CD4-positive, CD25-positive, alpha-beta regulatory T cell (primary cell): ENCODE data around the gene CIAO1. TPM values are rescaled to one million over a fixed set of nuclear protein-coding genes. Genes with fewer than 3 reads are reported as not detected.
"Not testable (repeated sequence)": the region's sequence is repeated elsewhere in the genome, so short reads cannot be mapped to it uniquely, and the experiment has no call there.

Source experiments
- ATAC-seq, 2 donors: fragments of 150-1000 bp; cut with Tn5 transposase; one replicate each; pipeline ENCODE4 v1.10.0; 2021; ENCODE audit warnings: low read depth in 2 of 2, moderate number of reproducible peaks in 2 of 2, moderate library complexity in 1 of 2
- DNase-seq, 3 donors: peaks; one replicate each; pipeline versions ENCODE4 v3.0.0 to v3.0.0-alpha.2; 2012 to 2022; ENCODE audit warnings: mixed read lengths in 1 of 3
- H3K27ac ChIP-seq: one replicate; pipeline ENCODE4 v1.7.0; 2013; ENCODE audit warnings: mild to moderate bottlenecking, low read length; ENCODE audit not compliant: insufficient read depth, poor library complexity, severe bottlenecking
- H3K27me3 ChIP-seq: one replicate; pipeline ENCODE4 v1.7.0; 2013; ENCODE audit warnings: low read length; ENCODE audit not compliant: control insufficient read depth, insufficient read depth
- H3K36me3 ChIP-seq: one replicate; pipeline ENCODE4 v1.7.0; 2013; ENCODE audit warnings: mild to moderate bottlenecking, low read length, moderate library complexity; ENCODE audit not compliant: control insufficient read depth, insufficient read depth
- H3K4me1 ChIP-seq: 2 replicates; pipeline ENCODE4 v1.7.0; 2013; ENCODE audit warnings: mild to moderate bottlenecking, low read length; ENCODE audit not compliant: insufficient read depth, control insufficient read depth, poor library complexity, severe bottlenecking
- H3K4me3 ChIP-seq: one replicate; pipeline ENCODE4 v1.7.0; 2013; ENCODE audit warnings: low read depth, mild to moderate bottlenecking, low read length, moderate library complexity
- H3K9me3 ChIP-seq, 2 experiments: 1 replicate in 1 of 2; 2 replicates in 1 of 2; pipeline ENCODE4 v1.7.0; 2013; ENCODE audit warnings: low read length in 2 of 2, mild to moderate bottlenecking in 1 of 2, moderate library complexity in 1 of 2; ENCODE audit not compliant: control insufficient read depth in 2 of 2
- H3K27ac Mint-ChIP-seq, 3 donors: one replicate each; pipeline ENCODE4 v1.8.0; 2020 to 2022; ENCODE audit warnings: mild to moderate bottlenecking in 3 of 3, mixed read lengths in 3 of 3, moderate library complexity in 2 of 3
- H3K27me3 Mint-ChIP-seq: one replicate; pipeline ENCODE4 v1.8.0; 2022; ENCODE audit warnings: mild to moderate bottlenecking, mixed read lengths
- H3K36me3 Mint-ChIP-seq: one replicate; pipeline ENCODE4 v1.8.0; 2020; ENCODE audit warnings: mixed read lengths
- H3K4me1 Mint-ChIP-seq, 4 donors: one replicate each; pipeline ENCODE4 v1.8.0; 2020 to 2022; ENCODE audit warnings: mixed read lengths in 4 of 4, mild to moderate bottlenecking in 1 of 4
- H3K4me3 Mint-ChIP-seq, 4 donors: one replicate each; pipeline ENCODE4 v1.8.0; 2020 to 2022; ENCODE audit warnings: mild to moderate bottlenecking in 4 of 4, mixed read lengths in 4 of 4, moderate library complexity in 3 of 4
- H3K9me3 Mint-ChIP-seq, 7 donors: one replicate each; pipeline ENCODE4 v1.8.0; 2020 to 2022; ENCODE audit warnings: mixed read lengths in 7 of 7, mild to moderate bottlenecking in 3 of 7, moderate library complexity in 2 of 7
- polyA plus RNA-seq, 4 donors: library from polyadenylated mRNA; unstranded; fragments of 300-500 nt; fragmentation: Illumina TruSeq; gene quantifications; one replicate each; pipeline ENCODE4 v1.2.3, GENCODE V29; 2021
- total RNA-seq: library from RNA; stranded (reverse); gene quantifications from one replicate; pipeline ENCODE4 v1.2.3, GENCODE V29; 2022

The CIAO1 gene
- total and polyA plus RNA-seq, 5 donors from 2014 or later = 60.3 to 102 (median 90.0) TPM

DNA sequence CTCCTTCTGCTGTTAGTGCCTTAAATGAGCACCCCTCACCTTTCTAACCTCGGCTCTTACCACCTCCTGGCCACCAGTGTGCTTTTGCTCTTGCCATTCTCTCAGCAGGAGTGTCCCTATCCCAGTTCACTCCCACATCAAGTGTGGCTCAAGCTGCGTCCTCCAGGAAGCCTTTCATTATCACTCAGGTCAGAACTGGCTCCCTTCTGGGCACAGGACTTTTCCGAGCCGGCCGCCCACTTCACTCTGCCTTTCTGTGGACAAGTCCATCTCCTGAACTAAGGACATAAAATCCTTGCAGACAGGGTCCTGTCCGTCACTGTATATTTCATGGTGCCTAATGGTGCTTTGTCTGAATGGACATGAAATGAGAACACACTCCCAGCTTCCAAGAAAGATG, 15.8 kb upstream of the CIAO1 start:
- H3K27ac Mint-ChIP-seq = peak overlapping the region in 2 of 3 donors; percentile 65 to 95
- H3K4me1 Mint-ChIP-seq = peaks cover 10 to 26% (median 18%) of the 10 kb centered on the region in 4 donors
- H3K4me1 ChIP-seq = peaks cover 5% of the 10 kb centered on the region
- DNase-seq (no peak), ATAC-seq (no peak)
- no peaks in the 10 kb centered on the region for H3K27me3 Mint-ChIP-seq
- H3K36me3 Mint-ChIP-seq = peaks cover 24% of the 10 kb centered on the region
- no peak overlapping the region for H3K4me3 ChIP-seq
- no peaks in the 10 kb centered on the region for H3K9me3 ChIP-seq
- no peaks in the 10 kb centered on the region for H3K27me3 ChIP-seq
- no peak overlapping the region for H3K4me3 Mint-ChIP-seq
- peaks cover 0 to 1% (median 0%) of the 10 kb centered on the region in 7 donors for H3K9me3 Mint-ChIP-seq
- peaks cover 39% of the 10 kb centered on the region for H3K36me3 ChIP-seq
- no peak overlapping the region for H3K27ac ChIP-seq

GRCh38 chr2:96251721-96252292, 14.2 kb upstream of the CIAO1 start:
- Histone ChIP-seq H3K27ac (no peak overlapping the region), H3K9me3 (no peaks in the 10 kb centered on the region), H3K27me3 (no peaks in the 10 kb centered on the region), H3K36me3 (peaks cover 48% of the 10 kb centered on the region), H3K4me1 (peaks cover 5% of the 10 kb centered on the region), H3K4me3 (no peak overlapping the region)
- H3K4me3 Mint-ChIP-seq = no peak overlapping the region
- peaks cover 24% of the 10 kb centered on the region for H3K36me3 Mint-ChIP-seq
- no peak for ATAC-seq
- no peak for DNase-seq
- H3K4me1 Mint-ChIP-seq = peaks cover 8 to 21% (median 12%) of the 10 kb centered on the region in 4 donors
- H3K9me3 Mint-ChIP-seq = peaks cover 0 to 1% (median 0%) of the 10 kb centered on the region in 7 donors
- no peaks in the 10 kb centered on the region for H3K27me3 Mint-ChIP-seq
- H3K27ac Mint-ChIP-seq = peak overlapping the region in 1 of 3 donors; percentile 65

- DNase-seq = no peak
- H3K36me3 ChIP-seq = peaks cover 50% of the 10 kb centered on the region
- H3K4me1 ChIP-seq = peaks cover 4% of the 10 kb centered on the region
- H3K4me3 Mint-ChIP-seq = no peak overlapping the region
- peaks cover 25% of the 10 kb centered on the region for H3K36me3 Mint-ChIP-seq
- no peak overlapping the region for H3K4me3 ChIP-seq
- no peaks in the 10 kb centered on the region for H3K27me3 ChIP-seq
- H3K9me3 Mint-ChIP-seq = peaks cover 0 to 1% (median 0%) of the 10 kb centered on the region in 7 donors
- no peaks in the 10 kb centered on the region for H3K27me3 Mint-ChIP-seq
- H3K4me1 Mint-ChIP-seq = peaks cover 9 to 23% (median 13%) of the 10 kb centered on the region in 4 donors
- ATAC-seq = no peak
- H3K27ac Mint-ChIP-seq = peak overlapping the region in 1 of 3 donors; percentile 78
- no peaks in the 10 kb centered on the region for H3K9me3 ChIP-seq
- no peak overlapping the region for H3K27ac ChIP-seq
Measured at GRCh38 chr2:96252526-96252925, 13.5 kb upstream of the CIAO1 start.

DNA sequence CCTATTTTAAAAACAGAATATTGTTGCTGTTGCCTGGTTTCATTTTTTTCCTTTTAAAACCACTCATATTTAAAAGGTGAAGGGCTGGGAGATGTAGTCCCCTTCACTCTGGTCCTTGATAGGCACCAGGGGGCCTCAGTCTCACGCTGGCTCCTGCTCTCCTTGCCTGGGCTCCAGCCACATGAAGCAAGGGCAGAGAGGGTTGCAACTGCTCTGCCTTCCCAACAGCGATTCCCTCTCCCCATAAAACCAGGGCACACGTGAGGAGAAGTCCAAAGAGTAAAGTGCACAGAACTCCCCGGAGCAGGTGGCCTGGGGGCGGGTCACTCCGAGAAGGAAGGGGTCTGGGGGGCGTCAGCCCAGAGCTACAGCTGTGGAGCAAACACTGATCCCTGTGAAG, 13.0 kb upstream of the CIAO1 start:
- peaks cover 21% of the 10 kb centered on the region for H3K36me3 Mint-ChIP-seq

DNA sequence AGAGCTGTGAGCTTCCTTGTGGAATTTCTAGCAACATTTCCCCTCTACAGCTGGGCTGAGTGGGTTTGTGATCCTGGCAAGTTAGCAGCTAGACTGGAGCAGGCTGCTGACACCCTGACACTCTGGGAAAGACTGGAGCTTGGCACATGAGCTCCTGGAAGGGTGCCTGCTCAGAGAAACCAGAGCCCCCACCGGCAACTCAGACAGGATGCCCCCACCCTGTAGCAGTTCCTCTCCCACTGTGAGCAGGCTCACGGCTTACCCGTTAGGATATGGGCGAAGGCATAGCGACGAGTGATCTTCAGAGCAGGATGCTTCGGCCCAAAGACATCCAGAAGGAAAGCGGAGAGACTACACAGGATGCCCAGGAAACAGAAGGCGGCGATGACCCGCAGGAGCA, 11.5 kb upstream of the CIAO1 start:
- H3K27ac ChIP-seq = no peak overlapping the region

More for the DNA sequence above, 13.0 kb upstream of the CIAO1 start:
- Mint-ChIP-seq H3K4me1 (peaks cover 9 to 23% (median 13%) of the 10 kb centered on the region in 4 donors), H3K9me3 (peaks cover 0 to 1% (median 0%) of the 10 kb centered on the region in 7 donors), H3K4me3 (no peak overlapping the region), H3K27ac (peak overlapping the region in 1 of 3 donors; percentile 62), H3K27me3 (no peaks in the 10 kb centered on the region)
- H3K9me3 ChIP-seq = no peaks in the 10 kb centered on the region
- peaks cover 4% of the 10 kb centered on the region for H3K4me1 ChIP-seq
- ATAC-seq (no peak), DNase-seq (no peak)
- peaks cover 52% of the 10 kb centered on the region for H3K36me3 ChIP-seq
- H3K27ac ChIP-seq = no peak overlapping the region
- no peak overlapping the region for H3K4me3 ChIP-seq
- no peaks in the 10 kb centered on the region for H3K27me3 ChIP-seq

GRCh38 chr2:96256611-96257113, 9.4 kb upstream of the CIAO1 start:
- ATAC-seq (no peak), DNase-seq (no peak)
- Mint-ChIP-seq H3K9me3 (no peaks in the 10 kb centered on the region), H3K27me3 (peaks cover 5% of the 10 kb centered on the region), H3K36me3 (peaks cover 30% of the 10 kb centered on the region), H3K4me3 (peak overlapping the region in 2 of 4 donors; percentile 11 to 52), H3K27ac (peak overlapping the region; percentile 82 to 91 (median 89)), H3K4me1 (peaks cover 12 to 58% (median 34%) of the 10 kb centered on the region in 4 donors)
- Histone ChIP-seq H3K27ac (peak overlapping the region; percentile 42), H3K9me3 (no peaks in the 10 kb centered on the region), H3K4me3 (no peak overlapping the region), H3K27me3 (no peaks in the 10 kb centered on the region), H3K36me3 (peaks cover 78% of the 10 kb centered on the region), H3K4me1 (peaks cover 28% of the 10 kb centered on the region)

More for the DNA sequence above, 11.5 kb upstream of the CIAO1 start:
- Mint-ChIP-seq H3K4me1 (peaks cover 9 to 38% (median 22%) of the 10 kb centered on the region in 4 donors), H3K4me3 (no peak overlapping the region), H3K9me3 (peaks cover 0 to 1% (median 0%) of the 10 kb centered on the region in 7 donors), H3K27ac (peak overlapping the region in 1 of 3 donors; percentile 25), H3K36me3 (peaks cover 28% of the 10 kb centered on the region), H3K27me3 (no peaks in the 10 kb centered on the region)
- Histone ChIP-seq H3K27me3 (no peaks in the 10 kb centered on the region), H3K4me3 (no peak overlapping the region), H3K4me1 (peaks cover 10% of the 10 kb centered on the region), H3K36me3 (peaks cover 67% of the 10 kb centered on the region), H3K9me3 (no peaks in the 10 kb centered on the region)
- no peak for ATAC-seq
- no peak for DNase-seq

DNA sequence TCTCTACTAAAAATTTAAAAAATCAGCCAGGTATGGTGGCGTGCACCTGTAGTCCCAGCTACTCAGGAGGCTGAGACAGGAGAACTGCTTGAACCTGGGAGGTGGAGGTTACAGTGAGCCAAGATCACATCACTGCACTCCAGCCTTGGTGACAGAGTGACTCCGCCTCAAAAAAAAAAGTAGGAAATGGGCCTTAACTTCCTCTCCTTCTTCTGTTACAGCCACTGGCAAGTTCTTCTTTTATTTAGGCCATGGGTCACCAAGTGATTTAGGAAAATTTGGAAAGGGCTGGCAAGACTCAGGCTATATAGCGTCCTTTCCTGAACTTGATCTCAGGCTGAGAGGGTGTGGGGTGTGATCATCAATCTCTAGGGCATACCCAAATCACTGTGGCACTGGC, 8.3 kb upstream of the CIAO1 start:
- H3K27me3 ChIP-seq, ATAC-seq, DNase-seq, H3K27me3 Mint-ChIP-seq, H3K27ac ChIP-seq, H3K9me3 Mint-ChIP-seq, H3K4me3 ChIP-seq, H3K9me3 ChIP-seq, H3K4me3 Mint-ChIP-seq: not testable (repeated sequence)
- peaks cover 26% of the 10 kb centered on the region for H3K36me3 Mint-ChIP-seq
- H3K36me3 ChIP-seq = peaks cover 70% of the 10 kb centered on the region
- H3K27ac Mint-ChIP-seq = peak overlapping the region in 2 of 3 donors; percentile 55 to 91
- peaks cover 17 to 69% (median 40%) of the 10 kb centered on the region in 4 donors for H3K4me1 Mint-ChIP-seq
- H3K4me1 ChIP-seq = peaks cover 35% of the 10 kb centered on the region
